CD4-positive, alpha-beta T cell treated with Interleukin-2 at 100 ng/mL for 4 hours (primary cell): Measurements from ENCODE around the gene CES3.

Experiments
- DNase-seq: peaks from one replicate; pipeline ENCODE4 v3.0.0-alpha.2; 2020; ENCODE audit warnings: low spot score

The CES3 gene

DNA sequence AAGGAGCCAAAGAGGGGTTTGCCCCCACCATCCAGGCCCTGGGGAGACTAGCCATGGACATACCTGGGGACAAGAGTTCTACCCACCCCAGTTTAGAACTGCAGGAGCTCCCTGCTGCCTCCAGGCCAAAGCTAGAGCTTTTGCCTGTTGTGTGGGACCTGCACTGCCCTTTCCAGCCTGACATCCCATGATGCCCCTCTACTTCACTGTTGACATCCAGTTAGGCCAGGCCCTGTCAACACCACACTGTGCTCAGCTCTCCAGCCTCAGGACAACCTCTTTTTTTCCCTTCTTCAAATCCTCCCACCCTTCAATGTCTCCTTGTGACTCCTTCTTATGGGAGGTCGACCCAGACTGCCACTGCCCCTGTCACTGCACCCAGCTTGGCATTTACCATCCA lies 48.1 kb downstream of the CES3 start:
- no peak for DNase-seq

DNA sequence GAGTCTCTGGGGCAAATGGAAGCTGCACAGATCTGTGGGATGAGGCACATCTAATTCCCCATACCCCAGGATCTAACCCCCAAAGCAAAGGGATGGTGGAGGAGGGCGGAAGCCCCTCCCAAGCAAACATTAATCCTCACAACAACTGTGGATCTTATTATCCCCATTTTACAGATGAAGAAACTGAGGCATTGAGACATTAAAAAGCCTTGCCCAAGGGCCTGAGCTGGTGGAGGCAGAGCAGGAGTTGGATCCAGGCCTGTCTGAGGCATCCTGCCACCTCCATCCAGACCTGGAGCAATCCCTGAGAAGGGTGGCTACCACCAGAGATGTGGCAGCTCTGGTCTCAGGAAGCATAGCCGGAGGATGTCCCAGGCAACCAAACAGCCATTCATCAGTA lies 50.2 kb downstream of the CES3 start:
- no peak for DNase-seq

DNA sequence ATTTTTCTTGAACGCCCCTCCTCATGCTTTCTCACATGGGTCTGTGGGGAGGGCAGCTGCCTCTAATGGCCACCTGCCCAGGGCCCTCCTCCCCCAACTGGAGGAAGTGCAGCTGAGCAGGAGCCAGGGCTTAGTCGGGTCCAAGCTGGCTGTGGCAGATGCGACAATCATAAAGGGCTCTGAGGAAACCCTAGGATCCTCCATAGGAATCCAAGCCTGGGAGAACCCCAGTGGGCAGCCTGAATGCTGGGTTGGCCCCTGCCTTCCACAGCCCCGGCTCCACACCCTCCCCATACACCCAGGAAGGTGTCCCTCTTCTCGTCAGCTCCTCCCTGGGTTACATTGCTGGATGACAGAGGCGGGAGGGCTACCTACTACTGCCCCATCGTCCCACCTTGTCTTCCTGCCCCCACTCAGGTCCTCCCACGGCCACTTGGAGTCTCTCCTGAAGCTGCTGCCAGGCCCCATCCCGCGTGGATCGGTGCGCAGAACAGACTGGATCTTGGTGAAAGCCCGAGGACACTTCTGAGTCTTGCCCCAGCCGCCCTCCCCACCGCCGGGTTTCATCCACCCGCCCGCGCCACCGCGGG lies 52.3 kb downstream of the CES3 start:
- DNase-seq = no peak

DNA sequence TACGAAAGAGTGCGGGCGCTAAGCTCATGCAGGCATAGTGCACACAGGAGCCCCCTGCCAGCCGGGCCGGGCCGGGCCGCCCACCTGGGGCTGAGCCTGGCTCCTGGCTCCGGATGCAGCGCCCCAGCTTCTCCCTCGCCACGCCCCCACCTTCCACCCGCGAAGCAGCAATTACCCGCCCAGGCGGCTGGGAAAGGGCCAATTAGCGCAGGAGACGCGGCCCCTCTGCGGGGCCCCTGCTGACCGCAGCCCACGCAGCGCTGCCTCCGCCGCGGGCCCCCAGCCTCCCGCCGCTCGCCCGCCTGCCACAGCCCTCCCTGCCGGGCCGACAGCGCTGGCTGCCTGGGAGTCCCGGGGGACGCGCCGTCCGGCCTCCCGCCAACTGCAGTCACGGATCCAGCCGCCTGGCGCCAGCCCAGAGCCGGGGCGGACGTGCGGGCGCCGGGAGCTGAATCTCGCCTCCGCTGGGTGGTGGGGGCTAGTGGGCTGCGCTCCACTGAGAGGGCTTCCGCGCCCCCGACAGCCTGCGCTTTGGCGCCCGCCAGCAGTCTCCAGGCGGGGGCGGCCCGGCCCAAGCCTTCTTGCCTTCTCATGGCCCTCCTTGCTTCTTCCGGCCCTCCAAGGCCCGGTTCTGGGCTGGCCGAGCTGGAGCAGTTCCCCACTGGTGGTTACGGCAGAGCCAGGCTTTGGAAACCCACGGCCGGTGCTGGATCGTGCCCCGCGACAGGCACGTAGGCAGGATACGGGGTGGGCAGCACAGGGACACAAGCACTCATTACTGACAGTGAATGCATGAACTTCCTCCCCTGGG lies 53.0 kb downstream of the CES3 start:
- DNase-seq = peak; percentile 65

DNA sequence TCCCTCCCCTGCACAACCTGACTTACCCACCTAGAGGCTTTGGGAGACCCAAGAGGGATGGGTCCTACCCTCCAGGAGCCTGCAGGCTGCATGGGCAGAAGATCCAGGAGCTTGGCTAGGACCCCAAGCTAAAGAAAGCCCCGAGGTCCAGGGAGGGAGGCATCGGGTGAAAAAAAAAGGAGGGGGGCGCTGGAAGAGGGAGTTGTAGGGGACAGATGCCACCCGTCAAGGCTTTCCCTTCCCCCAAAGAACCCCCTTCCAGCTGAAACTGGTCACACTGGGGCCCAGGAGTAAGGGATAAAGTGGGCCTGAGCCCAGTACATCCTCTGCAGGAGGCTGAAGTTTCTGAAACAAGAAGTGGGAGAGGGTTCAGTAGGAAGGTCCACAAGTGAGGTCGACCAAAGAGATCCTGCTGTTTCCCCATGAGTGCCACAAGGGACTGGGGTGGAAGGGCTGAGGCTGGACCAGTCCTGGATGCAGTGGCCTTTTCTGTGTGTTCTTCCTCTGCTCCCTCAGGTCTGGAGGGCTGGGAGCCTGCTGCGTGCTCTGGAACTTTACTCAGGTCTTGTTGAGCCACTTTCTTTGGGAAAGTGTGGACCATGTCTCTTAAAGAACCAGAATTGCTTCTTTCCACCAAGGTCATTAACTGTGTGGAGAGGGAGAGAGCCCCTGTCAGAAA lies 53.7 kb downstream of the CES3 start:
- no peak for DNase-seq

DNA sequence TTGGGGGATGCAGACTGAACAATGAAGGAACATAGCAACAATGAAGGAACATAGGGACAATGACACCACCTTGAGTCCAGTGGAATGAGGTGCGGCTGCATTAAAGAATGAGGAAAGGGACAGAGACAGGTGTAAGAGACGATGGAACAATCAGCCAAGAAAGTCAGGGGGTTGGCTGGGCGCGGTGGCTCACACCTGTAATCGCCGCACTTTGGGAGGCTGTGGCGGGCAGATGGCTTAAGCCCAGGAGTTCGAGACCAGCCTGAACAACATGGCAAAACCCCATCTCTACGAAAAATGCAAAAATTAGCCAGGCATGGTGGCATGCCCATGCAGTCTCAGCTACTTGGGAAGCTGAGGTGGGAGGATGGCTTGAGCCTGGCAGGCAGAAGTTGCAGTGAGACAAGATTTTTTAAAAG lies 54.3 kb downstream of the CES3 start:
- DNase-seq = no peak

DNA sequence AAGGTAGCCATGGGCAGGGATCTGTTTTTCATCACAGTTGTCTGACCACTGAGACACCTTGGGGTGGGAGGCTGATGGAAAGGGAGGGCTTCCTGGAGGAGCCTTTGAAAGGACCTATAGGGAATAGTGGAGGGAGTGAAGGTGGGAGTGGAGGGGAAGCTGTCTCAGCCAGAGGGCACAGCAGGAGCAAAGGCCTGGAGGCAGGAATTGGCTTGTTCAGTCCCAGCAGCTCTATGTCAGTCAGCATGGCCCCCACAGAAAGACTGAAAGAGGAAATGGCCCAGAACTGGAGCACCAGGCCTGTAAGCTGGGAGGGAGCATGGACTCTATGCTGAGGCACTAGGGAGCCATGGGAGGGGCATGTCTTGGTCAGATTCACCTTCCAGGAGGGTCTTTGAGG lies 55.1 kb downstream of the CES3 start:
- no peak for DNase-seq

DNA sequence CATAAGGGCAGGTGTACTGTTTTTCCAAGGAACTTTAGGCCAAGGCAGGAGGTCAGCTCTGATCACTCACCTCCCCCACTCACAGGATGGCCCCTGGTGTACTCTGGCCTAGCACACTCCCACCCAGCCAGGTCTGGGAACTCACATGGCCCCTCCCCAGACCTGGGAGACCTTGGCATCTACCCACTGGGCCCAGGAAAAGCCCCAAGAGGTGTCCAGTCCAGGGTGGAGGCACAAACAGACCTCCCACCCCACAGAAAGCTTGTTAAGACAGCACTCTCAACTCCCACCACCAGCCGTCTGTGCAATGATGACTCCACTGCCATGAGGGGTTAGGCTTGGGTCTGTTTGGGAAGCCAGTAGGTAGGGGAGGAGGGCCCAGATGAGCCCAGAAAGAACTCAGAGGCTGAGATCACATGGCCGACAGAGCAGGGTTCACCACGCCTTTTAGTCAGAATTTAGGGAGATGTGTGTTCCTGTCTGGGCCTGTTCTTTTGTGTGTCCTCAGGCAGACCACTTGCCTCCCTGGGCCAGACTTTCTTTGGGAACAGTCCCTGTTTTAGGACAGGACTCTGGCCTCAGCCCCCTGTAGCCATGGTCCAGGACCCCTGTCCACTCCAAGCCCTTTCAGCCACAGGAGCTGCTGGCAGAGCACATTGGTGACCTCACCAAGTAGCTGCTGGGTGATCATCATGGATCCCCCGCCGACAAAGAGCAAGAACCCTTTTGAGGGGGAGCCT lies 55.8 kb downstream of the CES3 start:
- DNase-seq = no peak

DNA sequence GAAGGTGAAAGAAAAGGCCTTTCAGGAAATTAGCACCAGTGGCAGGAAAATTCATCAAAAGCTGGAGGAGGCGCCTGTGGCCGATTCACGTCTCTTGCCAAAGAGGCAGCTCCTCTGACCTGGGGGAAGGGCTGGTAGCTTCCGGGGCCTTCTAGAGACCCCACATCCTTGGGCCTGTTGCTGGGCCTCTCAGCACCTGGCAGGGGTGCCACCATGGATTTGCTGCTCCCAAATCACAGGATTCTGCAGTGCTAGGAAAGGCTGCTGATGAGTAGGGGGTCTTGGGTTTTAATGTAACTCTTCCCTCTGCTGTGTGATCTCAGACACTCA lies 56.3 kb downstream of the CES3 start:
- no peak for DNase-seq

DNA sequence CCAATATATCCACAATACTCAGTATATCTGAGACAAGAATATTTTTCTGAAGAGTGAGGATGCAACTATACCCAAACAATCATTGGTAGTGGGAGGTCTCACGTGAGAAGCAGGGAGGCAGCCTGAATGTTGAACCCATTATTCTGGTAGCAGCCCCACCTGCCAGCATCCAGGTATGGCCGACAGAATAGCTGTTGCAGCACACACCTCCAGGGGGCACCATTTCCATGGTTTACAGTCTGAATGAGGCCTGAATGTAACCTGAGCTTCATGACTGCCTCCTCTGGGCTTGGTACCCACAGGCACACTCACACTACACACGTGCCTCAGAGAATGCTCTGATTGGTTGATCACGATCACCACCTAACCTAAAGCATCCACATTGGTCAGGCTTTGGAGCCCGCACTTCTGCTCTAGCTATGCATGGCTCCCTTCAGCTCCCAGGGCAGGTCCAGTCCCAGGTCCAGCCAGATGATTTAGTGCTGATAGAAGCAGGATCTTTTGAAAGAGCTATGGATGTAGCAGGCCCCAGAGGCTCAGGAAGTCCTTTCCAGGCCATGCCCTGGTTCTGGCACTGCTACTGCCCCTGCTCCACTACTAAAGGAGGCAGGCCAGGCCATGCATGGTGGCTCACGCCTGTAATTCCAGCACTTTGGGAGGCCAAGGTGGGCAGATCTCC lies 56.9 kb downstream of the CES3 start:
- DNase-seq = peak; percentile 93

DNA sequence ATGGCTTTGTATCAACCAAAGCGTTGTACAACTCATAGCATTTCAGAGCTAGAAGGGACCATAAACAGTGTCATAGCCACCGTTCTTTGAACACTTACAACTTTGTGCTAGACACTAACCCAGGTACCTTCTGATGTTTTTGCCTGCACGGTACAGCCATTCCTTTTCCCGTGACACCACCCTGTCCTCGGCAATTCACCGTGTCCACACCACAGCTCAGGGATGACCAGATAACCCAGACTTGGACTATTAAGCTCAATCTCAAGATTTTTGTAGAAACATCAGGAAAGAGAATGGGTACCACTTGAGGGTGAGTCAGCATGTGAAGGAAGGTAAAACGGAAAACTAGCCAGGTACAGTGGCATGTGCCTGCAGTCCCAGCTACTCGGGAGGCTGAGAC lies 58.1 kb downstream of the CES3 start:
- DNase-seq = no peak

DNA sequence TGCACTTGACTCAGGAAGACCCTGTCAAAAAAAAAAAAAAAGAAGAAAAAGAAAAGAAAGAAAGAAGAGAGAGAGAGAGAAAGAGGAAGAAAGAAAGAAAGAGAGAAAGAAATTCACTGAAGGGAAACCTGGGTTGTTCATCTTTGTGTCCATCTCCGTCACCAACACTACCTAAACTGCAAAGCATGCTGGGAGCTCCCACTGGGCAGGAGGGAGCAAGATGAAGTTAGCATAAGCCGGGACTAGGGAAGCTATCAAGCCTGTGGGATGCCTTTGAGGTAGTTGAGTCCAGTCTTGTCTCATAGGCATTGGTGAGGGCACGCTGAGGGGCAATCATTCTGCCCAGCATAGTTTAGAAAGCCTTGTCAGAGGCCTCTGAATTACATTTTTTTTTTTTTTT lies 60.3 kb downstream of the CES3 start:
- no peak for DNase-seq

DNA sequence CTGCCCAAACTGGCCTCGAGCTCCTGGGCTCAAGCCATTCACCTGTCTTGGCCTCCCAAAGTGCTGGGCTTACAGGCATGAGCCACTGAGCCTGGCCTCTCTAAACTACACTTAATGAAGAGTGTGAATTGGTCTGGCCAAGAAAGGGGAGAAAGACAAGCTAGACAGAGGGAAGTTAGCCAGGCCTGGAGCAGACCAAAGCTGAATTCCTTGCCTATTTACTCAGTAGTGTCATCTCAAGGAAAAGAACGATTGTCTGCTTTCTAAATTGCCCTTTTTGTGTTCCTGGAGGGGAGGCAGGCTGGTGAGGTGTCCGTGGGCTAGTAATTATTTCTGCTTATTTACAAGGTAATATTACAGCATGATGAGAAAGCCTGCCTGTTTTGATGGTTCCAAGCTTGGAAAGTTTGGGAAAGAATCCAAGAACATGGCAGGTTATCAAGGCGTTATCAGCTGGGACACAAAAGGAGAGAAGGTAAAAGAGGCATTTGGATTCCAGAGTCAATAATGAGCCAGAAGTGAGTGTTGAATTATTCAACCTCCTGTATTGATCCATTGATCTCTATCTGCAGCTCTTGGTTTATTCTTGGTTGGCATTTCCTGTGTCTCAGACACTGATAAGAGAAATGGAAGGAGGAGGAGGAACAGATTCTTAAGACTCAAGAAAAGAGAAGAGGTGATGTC lies 61.6 kb downstream of the CES3 start:
- DNase-seq = no peak

DNA sequence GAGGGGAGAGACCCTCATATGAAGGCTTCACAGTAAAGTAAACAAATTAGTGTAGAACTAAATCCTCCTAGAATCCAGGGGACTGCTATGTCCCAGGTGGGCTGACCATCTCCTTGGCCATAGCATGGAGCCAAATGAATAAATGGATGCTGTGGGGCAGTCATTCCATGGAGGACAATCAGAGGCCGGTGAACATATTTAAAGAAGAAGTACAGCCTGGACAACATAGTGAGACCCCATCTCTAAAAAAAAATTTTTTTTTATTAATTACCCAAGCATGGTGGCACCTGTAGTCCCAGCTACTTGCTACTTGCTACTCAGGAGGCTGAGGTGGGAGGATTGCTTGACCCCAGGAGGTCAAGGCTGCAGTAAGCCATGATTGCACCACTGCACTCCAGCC lies 62.6 kb downstream of the CES3 start:
- DNase-seq = no peak
